ENCODE measurements around the gene ZIC5.

DNA sequence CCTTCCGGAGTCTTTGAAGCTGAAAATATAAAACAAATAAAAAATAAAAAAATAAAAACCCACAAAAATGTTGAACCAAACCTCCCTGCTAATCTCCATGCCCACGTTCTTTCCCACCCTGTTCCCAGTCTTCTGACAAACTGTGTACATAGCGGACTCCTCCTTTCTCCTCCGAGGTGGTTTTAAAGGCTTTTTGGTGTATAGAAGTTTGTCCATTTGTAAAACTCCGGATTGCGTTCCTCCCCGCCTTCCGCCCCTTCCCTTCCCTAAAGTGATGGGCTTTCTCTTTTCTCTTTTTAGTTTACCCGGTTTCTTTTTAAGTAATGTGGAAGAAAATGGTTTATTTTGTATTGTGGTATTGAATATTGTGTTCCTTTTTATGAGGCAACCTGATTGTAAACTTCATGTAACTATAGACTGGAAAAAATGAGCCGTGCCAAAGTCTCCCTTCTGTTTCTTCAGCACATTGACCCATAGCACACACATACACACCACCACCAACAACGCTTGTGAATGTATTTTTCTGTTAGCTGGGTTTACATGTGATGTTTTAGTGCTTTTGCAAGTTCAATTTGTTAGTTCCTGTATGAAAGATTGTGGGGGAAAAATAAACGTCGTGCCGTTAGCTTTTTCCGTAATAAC is 14.4 kb upstream of the ZIC5 start:
- TF ChIP-seq, protein P1, sequence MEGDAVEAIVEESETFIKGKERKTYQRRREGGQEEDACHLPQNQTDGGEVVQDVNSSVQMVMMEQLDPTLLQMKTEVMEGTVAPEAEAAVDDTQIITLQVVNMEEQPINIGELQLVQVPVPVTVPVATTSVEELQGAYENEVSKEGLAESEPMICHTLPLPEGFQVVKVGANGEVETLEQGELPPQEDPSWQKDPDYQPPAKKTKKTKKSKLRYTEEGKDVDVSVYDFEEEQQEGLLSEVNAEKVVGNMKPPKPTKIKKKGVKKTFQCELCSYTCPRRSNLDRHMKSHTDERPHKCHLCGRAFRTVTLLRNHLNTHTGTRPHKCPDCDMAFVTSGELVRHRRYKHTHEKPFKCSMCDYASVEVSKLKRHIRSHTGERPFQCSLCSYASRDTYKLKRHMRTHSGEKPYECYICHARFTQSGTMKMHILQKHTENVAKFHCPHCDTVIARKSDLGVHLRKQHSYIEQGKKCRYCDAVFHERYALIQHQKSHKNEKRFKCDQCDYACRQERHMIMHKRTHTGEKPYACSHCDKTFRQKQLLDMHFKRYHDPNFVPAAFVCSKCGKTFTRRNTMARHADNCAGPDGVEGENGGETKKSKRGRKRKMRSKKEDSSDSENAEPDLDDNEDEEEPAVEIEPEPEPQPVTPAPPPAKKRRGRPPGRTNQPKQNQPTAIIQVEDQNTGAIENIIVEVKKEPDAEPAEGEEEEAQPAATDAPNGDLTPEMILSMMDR (IDR thresholded peaks at IDR 0.05) = no peak
- no peak for TF ChIP-seq POLR2A (IDR thresholded peaks at IDR 0.05)

Data from body of pancreas (tissue), 4 donors.